Cardiac septum (tissue), 1 donor: ENCODE measurements around the gene BMP2. TPM values are rescaled to one million over a fixed set of nuclear protein-coding genes. Genes with fewer than 3 reads are reported as not detected.

ENCODE experiments used
- DNase-seq: peaks from one replicate; pipeline ENCODE4 v3.0.0-alpha.2; 2020; ENCODE audit warnings: low spot score
- intact Hi-C: fragments of 100-400 bp; cut with DNase I; formaldehyde crosslinking; loops from one replicate; pipeline ENCODE4 v1.14.0; 2022
- total RNA-seq: library from RNA; stranded (reverse); fragmentation: NEBNext Ultra II Directional; extraction: Animal tissue kit (Norgen Biotek cat#: 25700); gene quantifications from one replicate; pipeline ENCODE4 v1.2.1, GENCODE V29; 2021
- donor health status: DM: no; HTN: no; CAD: no.

Gene BMP2
- total RNA-seq, 1 donor from 2014 or later: 3.0 TPM

- DNase-seq: no peak
- intact Hi-C loops: loop anchor here (5.0 to 10.0 kb wide), 3 partner anchors 129 to 1096 kb away; no protein-coding TSS in a partner anchor
Measured at GRCh38 chr20:6766433-6766832, 1.1 kb upstream of the BMP2 start.

- intact Hi-C loops: loop anchor here (5.0 to 10.0 kb wide), 3 partner anchors 130 to 1095 kb away; no protein-coding TSS in a partner anchor
- no peak for DNase-seq
Measured at GRCh38 chr20:6767126-6767535, 355 bp upstream of the BMP2 start.

GRCh38 chr20:6768228-6769140 lies 998 bp downstream of the BMP2 start:
- intact Hi-C loops: loop anchor here (5.0 to 10.0 kb wide), 3 partner anchors 131 to 1094 kb away; no protein-coding TSS in a partner anchor

GRCh38 chr20:6769903-6770785 lies 2.7 kb downstream of the BMP2 start:
- intact Hi-C loops: loop anchor here (5.0 to 10.0 kb wide), 3 partner anchors 133 to 1092 kb away; no protein-coding TSS in a partner anchor
- DNase-seq: peak; percentile 78

More at GRCh38 chr20:6768228-6769140, 998 bp downstream of the BMP2 start:
- peak; percentile 79 for DNase-seq

GRCh38 chr20:6770786-6771100 lies 3.3 kb downstream of the BMP2 start:
- no peak for DNase-seq

GRCh38 chr20:6780433-6781190 lies 13.1 kb downstream of the BMP2 start:
- intact Hi-C loops: no loop called here
- no peak for DNase-seq

More at GRCh38 chr20:6770786-6771100, 3.3 kb downstream of the BMP2 start:
- intact Hi-C loops: no loop called here

- intact Hi-C loops: no loop called here
Measured at GRCh38 chr20:6783752-6784151, 16.3 kb downstream of the BMP2 start.

GRCh38 chr20:6784210-6784631 lies 16.7 kb downstream of the BMP2 start:
- intact Hi-C loops: no loop called here
- DNase-seq: no peak

More at GRCh38 chr20:6783752-6784151, 16.3 kb downstream of the BMP2 start:
- no peak for DNase-seq

GRCh38 chr20:6784767-6785166 lies 17.3 kb downstream of the BMP2 start:
- intact Hi-C loops: no loop called here
- no peak for DNase-seq

- intact Hi-C loops: no loop called here
- no peak for DNase-seq
Measured at GRCh38 chr20:6786548-6786947, 19.1 kb downstream of the BMP2 start.

GRCh38 chr20:6792789-6793188 lies 25.3 kb downstream of the BMP2 start:
- intact Hi-C loops: no loop called here
- no peak for DNase-seq

GRCh38 chr20:6802227-6802626 lies 34.7 kb downstream of the BMP2 start:
- intact Hi-C loops: no loop called here
- DNase-seq: no peak

- DNase-seq: no peak
- intact Hi-C loops: no loop called here
Measured at GRCh38 chr20:6806275-6806674, 38.8 kb downstream of the BMP2 start.

- intact Hi-C loops: no loop called here
- no peak for DNase-seq
Measured at GRCh38 chr20:6811262-6812035, 44.0 kb downstream of the BMP2 start.

- intact Hi-C loops: no loop called here
- DNase-seq: no peak
Measured at GRCh38 chr20:6812530-6812929, 45.0 kb downstream of the BMP2 start.

- intact Hi-C loops: no loop called here
- no peak for DNase-seq
Measured at GRCh38 chr20:6814945-6815344, 47.5 kb downstream of the BMP2 start.

- no peak for DNase-seq
- intact Hi-C loops: no loop called here
Measured at GRCh38 chr20:6818033-6818808, 50.7 kb downstream of the BMP2 start.

- DNase-seq: no peak
- intact Hi-C loops: no loop called here
Measured at GRCh38 chr20:6819599-6819998, 52.1 kb downstream of the BMP2 start.
